ENCODE measurements around the gene DCTD. TPM values are rescaled to one million over a fixed set of nuclear protein-coding genes. Genes with fewer than 3 reads are reported as not detected.
A peak's percentile ranks its signal among the peaks of the same experiment; 100 is the strongest.

Gene DCTD
- total and polyA plus RNA-seq, 10 of the 15 experiments (the other 5 are each of a cell fraction or from before 2014, with no cell fraction given): 37.8 to 137 (median 92.1) TPM

DNA sequence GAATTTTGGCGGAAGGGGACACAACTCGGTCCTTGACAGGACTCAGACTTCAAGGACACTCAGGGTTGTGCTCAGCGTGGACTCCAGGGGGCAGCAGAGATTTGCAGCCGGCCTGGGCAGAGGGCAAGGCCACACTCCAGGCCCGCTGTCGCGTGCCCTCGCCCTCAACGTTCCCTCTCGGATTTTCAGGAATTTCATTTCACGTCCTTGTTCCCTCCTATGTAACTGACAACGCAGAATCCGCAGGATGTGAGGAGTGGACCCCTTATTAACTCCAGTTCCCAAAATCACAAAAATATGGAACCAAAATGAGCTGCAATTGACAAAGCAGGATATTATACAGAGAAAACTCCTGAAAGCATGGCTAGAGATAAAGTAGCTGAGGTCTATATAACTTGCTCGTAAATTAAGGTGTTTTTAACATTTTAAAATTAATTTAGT is 21.0 kb upstream of the DCTD start:
- no peak overlapping the region for H3K4me2 ChIP-seq (ENCODE audit: control insufficient read depth, insufficient read depth)
- no peak for TF ChIP-seq NFXL1 (IDR thresholded peaks at IDR 0.05; ENCODE audit: borderline replicate concordance)
- TF ChIP-seq YY1 (IDR thresholded peaks at IDR 0.05; ENCODE audit: low read depth, low read length): peak; percentile 45; the same call in 1 of the 2 replicates
- no peak for TF ChIP-seq NR2C1 (IDR thresholded peaks at IDR 0.05)
- peak; percentile 54; the same call in 1 of the 2 replicates for TF ChIP-seq RB1 (IDR thresholded peaks at IDR 0.05; ENCODE audit: borderline replicate concordance)
- TF ChIP-seq, protein P1, sequence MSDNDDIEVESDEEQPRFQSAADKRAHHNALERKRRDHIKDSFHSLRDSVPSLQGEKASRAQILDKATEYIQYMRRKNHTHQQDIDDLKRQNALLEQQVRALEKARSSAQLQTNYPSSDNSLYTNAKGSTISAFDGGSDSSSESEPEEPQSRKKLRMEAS (IDR thresholded peaks at IDR 0.05; ENCODE audit: low read depth, low read length): no peak
- no peak for TF ChIP-seq NFYA (IDR thresholded peaks at IDR 0.05; ENCODE audit: borderline replicate concordance, low read depth, low read length)
- TF ChIP-seq NR2F1 (conservative IDR thresholded peaks at IDR 0.05): 0 out of 2 replicates have a peak, but pooled peaks have one; percentile 33
- TF ChIP-seq BHLHE40 (IDR thresholded peaks at IDR 0.05; ENCODE audit: borderline replicate concordance in 1 of 2, low read depth in 2 of 2, low read length in 1 of 2): peak; percentile 60 to 70
- no peak for TF ChIP-seq TAF1 (IDR thresholded peaks at IDR 0.05; ENCODE audit: borderline replicate concordance, low read depth, low read length)
- peak; percentile 99 for TF ChIP-seq SMC3 (IDR thresholded peaks at IDR 0.05; ENCODE audit: borderline replicate concordance, low read length)
- no peak for TF ChIP-seq IKZF2 (IDR thresholded peaks at IDR 0.05)
- TF ChIP-seq, protein P2, sequence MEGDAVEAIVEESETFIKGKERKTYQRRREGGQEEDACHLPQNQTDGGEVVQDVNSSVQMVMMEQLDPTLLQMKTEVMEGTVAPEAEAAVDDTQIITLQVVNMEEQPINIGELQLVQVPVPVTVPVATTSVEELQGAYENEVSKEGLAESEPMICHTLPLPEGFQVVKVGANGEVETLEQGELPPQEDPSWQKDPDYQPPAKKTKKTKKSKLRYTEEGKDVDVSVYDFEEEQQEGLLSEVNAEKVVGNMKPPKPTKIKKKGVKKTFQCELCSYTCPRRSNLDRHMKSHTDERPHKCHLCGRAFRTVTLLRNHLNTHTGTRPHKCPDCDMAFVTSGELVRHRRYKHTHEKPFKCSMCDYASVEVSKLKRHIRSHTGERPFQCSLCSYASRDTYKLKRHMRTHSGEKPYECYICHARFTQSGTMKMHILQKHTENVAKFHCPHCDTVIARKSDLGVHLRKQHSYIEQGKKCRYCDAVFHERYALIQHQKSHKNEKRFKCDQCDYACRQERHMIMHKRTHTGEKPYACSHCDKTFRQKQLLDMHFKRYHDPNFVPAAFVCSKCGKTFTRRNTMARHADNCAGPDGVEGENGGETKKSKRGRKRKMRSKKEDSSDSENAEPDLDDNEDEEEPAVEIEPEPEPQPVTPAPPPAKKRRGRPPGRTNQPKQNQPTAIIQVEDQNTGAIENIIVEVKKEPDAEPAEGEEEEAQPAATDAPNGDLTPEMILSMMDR (IDR thresholded peaks at IDR 0.05 in 2 of 3, conservative IDR thresholded peaks at IDR 0.05 in 1 of 3; ENCODE audit: control insufficient read depth in 2 of 3, extremely low read depth in 1 of 3, insufficient read depth in 1 of 3, low read depth in 3 of 3, low read length in 3 of 3): peak; percentile 94 to 97 (median 97)
- TF ChIP-seq CHD2 (IDR thresholded peaks at IDR 0.05; ENCODE audit: borderline replicate concordance, low read depth, low read length): no peak
- TF ChIP-seq TARDBP (IDR thresholded peaks at IDR 0.05; ENCODE audit: borderline replicate concordance): 0 out of 2 replicates have a peak, but pooled peaks have one; percentile 13
- no peak for TF ChIP-seq CBX5 (IDR thresholded peaks at IDR 0.05; ENCODE audit: low read depth)
- TF ChIP-seq JUNB (IDR thresholded peaks at IDR 0.05): no peak
- TF ChIP-seq IRF4 (IDR thresholded peaks at IDR 0.05; ENCODE audit: low read depth, low read length): 0 out of 2 replicates have a peak, but pooled peaks have one; percentile 40
- no peak for TF ChIP-seq PAX8 (IDR thresholded peaks at IDR 0.05)
- no peak for TF ChIP-seq CREB1 (IDR thresholded peaks at IDR 0.05; ENCODE audit: low read depth)
- TF ChIP-seq RAD21 (IDR thresholded peaks at IDR 0.05; ENCODE audit: insufficient read depth, low read depth, low read length): peak; percentile 94
- no peak for TF ChIP-seq ATF7 (IDR thresholded peaks at IDR 0.05; ENCODE audit: low read depth)
- TF ChIP-seq CBFB (IDR thresholded peaks at IDR 0.05; ENCODE audit: low read depth): no peak
- 0 out of 2 replicates have a peak, but pooled peaks have one; percentile 44 for TF ChIP-seq SMARCA5 (IDR thresholded peaks at IDR 0.05)
- ChIA-PET SMC1A (ENCODE audit: uncharacterized antibody, unreplicated experiment) (interaction anchor here (0.5 to 5.5 kb wide), 35 partner anchors 9 to 1163 kb away, joined by 3 to 66 read pairs (median 4); no protein-coding TSS in a partner anchor), POLR2A (interaction anchor here (0.7 to 1.0 kb wide), 3 partner anchors 40 to 323 kb away, joined by 3 to 4 read pairs (median 3); no protein-coding TSS in a partner anchor), RAD21 (ENCODE audit: unreplicated experiment) (interaction anchor here (0.7 to 3.6 kb wide), 17 partner anchors 13 to 473 kb away, joined by 3 to 35 read pairs (median 4); no protein-coding TSS in a partner anchor), CTCF (interaction anchor here (0.7 to 5.5 kb wide), 33 partner anchors 9 to 473 kb away, joined by 3 to 159 read pairs (median 5); no protein-coding TSS in a partner anchor)
- no peaks in the 10 kb centered on the region for H3K27me3 ChIP-seq (replicated peaks in 1 of 2; ENCODE audit: control insufficient read depth in 2 of 2, insufficient read depth in 2 of 2, low read length in 1 of 2)
- intact Hi-C loops (cut with micrococcal nuclease; ENCODE audit: unreplicated experiment) (loop anchor here (1.0 to 10.0 kb wide), 4 partner anchors 135 to 467 kb away; no protein-coding TSS in a partner anchor), in situ Hi-C loops (cut with MboI) (loop anchor here (5.0 kb wide), 2 partner anchors 134 to 314 kb away; no protein-coding TSS in a partner anchor)
- FAIRE-seq (peak; percentile 90), DNase-seq (ENCODE audit: low read depth, low spot score) (no peak), ATAC-seq (peak; percentile 99)
- H3K27ac ChIP-seq (ENCODE audit: control insufficient read depth, insufficient read depth): no peak overlapping the region
- no peaks in the 10 kb centered on the region for H3K9me3 ChIP-seq (replicated peaks; ENCODE audit: control insufficient read depth, insufficient read depth, low read length)
- H3K9ac ChIP-seq (ENCODE audit: control insufficient read depth, insufficient read depth, low read length): no peak overlapping the region
- H3K79me2 ChIP-seq (ENCODE audit: control insufficient read depth, insufficient read depth, low read length): no peaks in the 10 kb centered on the region
- 0 out of 2 replicates have a peak, but pooled peaks cover 3% of the 10 kb centered on the region for H3K4me1 ChIP-seq (ENCODE audit: control insufficient read depth, insufficient read depth, low read length)
- no peaks in the 10 kb centered on the region for H3K36me3 ChIP-seq (ENCODE audit: control insufficient read depth in 2 of 2, insufficient read depth in 2 of 2, low read length in 1 of 2)
- H4K20me1 ChIP-seq (ENCODE audit: control insufficient read depth, insufficient read depth): no peaks in the 10 kb centered on the region
- no peak overlapping the region; the same call in none of the 2 replicates for H2AFZ ChIP-seq (ENCODE audit: control insufficient read depth, low read depth, low read length)
- 4% methylated on average over 14 of the region's 14 CpGs for WGBS (ENCODE audit: insufficient coverage, insufficient replicate concordance, low lambda C conversion rate, missing lambda C conversion rate)
- no TSS peak for BruUV-seq (replicated peaks)
- no peak overlapping the region for H3K4me3 ChIP-seq
